Measurements from ENCODE around the gene XAGE2. TPM values are rescaled to one million over a fixed set of nuclear protein-coding genes. Genes with fewer than 3 reads are reported as not detected.

XAGE2 gene
- total and polyA plus RNA-seq, 2 of the 8 experiments (the other 6 are each of a cell fraction or from before 2014, with no cell fraction given) = not detected

GRCh38 chrX:52363247-52363883, 5.5 kb upstream of the XAGE2 start:
- no peak overlapping the region for H3K4ac ChIP-seq (replicated peaks; ENCODE audit: insufficient read length, low read depth, low read length)
- H3K23ac ChIP-seq (ENCODE audit: insufficient read length) = no peak overlapping the region
- H3K4me3 ChIP-seq (ENCODE audit: extremely low read depth in 1 of 4, insufficient read depth in 2 of 4, low read depth in 3 of 4, low read length in 4 of 4) = no peak overlapping the region
- no peak overlapping the region for H3K56ac ChIP-seq (replicated peaks; ENCODE audit: insufficient read length, low read depth, low read length)
- no peak overlapping the region for H3K27ac ChIP-seq (ENCODE audit: low read depth, low read length)
- no peak overlapping the region for H2BK12ac ChIP-seq (ENCODE audit: low read depth, low read length)
- ChIA-PET CTCF (ENCODE audit: partially characterized antibody) (no interaction called here), POLR2A (ENCODE audit: partially characterized antibody) (no interaction called here)
- no peak overlapping the region for H3K9ac ChIP-seq (replicated peaks in 1 of 4; ENCODE audit: extremely low read depth in 1 of 4, low read depth in 3 of 4, low read length in 3 of 4)
- H2BK5ac ChIP-seq (ENCODE audit: low read depth, low read length) = no peak overlapping the region
- H3K36me3 ChIP-seq (ENCODE audit: control insufficient read depth in 2 of 4, insufficient read depth in 4 of 4, low read length in 3 of 4) = no peaks in the 10 kb centered on the region
- no peaks in the 10 kb centered on the region for H3K9me3 ChIP-seq (ENCODE audit: insufficient read depth in 2 of 2, low read depth in 1 of 2, low read length in 1 of 2)
- H2BK20ac ChIP-seq (ENCODE audit: low read length) = no peak overlapping the region
- no peak overlapping the region for H4K5ac ChIP-seq (ENCODE audit: insufficient read length, low read depth, low read length)
- no peak overlapping the region for H2BK15ac ChIP-seq (ENCODE audit: low read length)
- H3K79me1 ChIP-seq (ENCODE audit: low read depth, low read length) = no peaks in the 10 kb centered on the region
- no peaks in the 10 kb centered on the region for H3K79me2 ChIP-seq (ENCODE audit: control insufficient read depth in 1 of 2, insufficient read depth in 2 of 2, low read length in 2 of 2)
- TF ChIP-seq CTCF (IDR thresholded peaks at IDR 0.05; ENCODE audit: control extremely low read depth in 1 of 3, insufficient read depth in 1 of 3, low read depth in 1 of 3, low read length in 3 of 3) (peak in 2 of 3 experiments; percentile 21 to 45; a peak in 3 of 4 replicates), SP4 (IDR thresholded peaks at IDR 0.05; ENCODE audit: low read length) (no peak), RAD21 (IDR thresholded peaks at IDR 0.05 in 1 of 2, conservative IDR thresholded peaks at IDR 0.05 in 1 of 2; ENCODE audit: low read depth in 2 of 2, low read length in 2 of 2) (peak; percentile 44 to 51), PHF8 (conservative IDR thresholded peaks at IDR 0.05; ENCODE audit: low read depth, low read length) (no peak)
- no peak for DNase-seq (ENCODE audit: low read depth in 1 of 2, low spot score in 2 of 2)
- no peak overlapping the region for H2AK5ac ChIP-seq (ENCODE audit: low read depth, low read length)
- no peaks in the 10 kb centered on the region for H3K27me3 ChIP-seq (replicated peaks in 1 of 4; ENCODE audit: control insufficient read depth in 3 of 4, extremely low read depth in 1 of 4, insufficient read depth in 3 of 4, low read length in 3 of 4)
- H3K4me1 ChIP-seq (replicated peaks in 1 of 4; ENCODE audit: control insufficient read depth in 3 of 4, insufficient read depth in 4 of 4, low read length in 3 of 4) = no peaks in the 10 kb centered on the region
- H3K18ac ChIP-seq (ENCODE audit: extremely low read depth, low read length) = no peak overlapping the region
- H4K91ac ChIP-seq (replicated peaks; ENCODE audit: insufficient read length, low read length) = no peak overlapping the region
- WGBS, 2 experiments (ENCODE audit: extremely low coverage in 1 of 2, insufficient coverage in 1 of 2, insufficient read length in 1 of 2, insufficient replicate concordance in 2 of 2, low coverage in 1 of 2, low lambda C conversion rate in 2 of 2, missing lambda C conversion rate in 1 of 2) = 58% methylated on average over 7 of the region's 8 CpGs; no CpG with 5 or more reads in 1 of the 2 experiments
- H2BK120ac ChIP-seq (replicated peaks; ENCODE audit: low read depth, low read length) = no peak overlapping the region
- no peaks in the 10 kb centered on the region for H3K23me2 ChIP-seq (ENCODE audit: low read depth, low read length)
- no peak overlapping the region for H3K4me2 ChIP-seq (ENCODE audit: insufficient read depth in 1 of 2, low read depth in 2 of 2, low read length in 2 of 2)
- no peak overlapping the region for H3K14ac ChIP-seq (ENCODE audit: insufficient read length)
- FAIRE-seq = peak; percentile 92
- no peaks in the 10 kb centered on the region for H4K20me1 ChIP-seq (replicated peaks in 1 of 2; ENCODE audit: control insufficient read depth in 1 of 2, insufficient read depth in 2 of 2, low read length in 2 of 2)
- H4K8ac ChIP-seq (ENCODE audit: extremely low read depth, insufficient read depth, low read length) = no peak overlapping the region
- H2AFZ ChIP-seq (ENCODE audit: low read length) = no peak overlapping the region

Measured in H1 (cell line).